Measurements from ENCODE around the gene AP4E1.

Gene AP4E1

GRCh38 chr15:50879016-50879617 lies 29.4 kb upstream of the AP4E1 start:
- no peak overlapping the region for H3K4me3 ChIP-seq
- no peaks in the 10 kb centered on the region for H3K36me3 ChIP-seq
- TF ChIP-seq CTCF (IDR thresholded peaks at IDR 0.05): no peak
- no peak overlapping the region for H3K27ac ChIP-seq
- H3K27me3 ChIP-seq: no peaks in the 10 kb centered on the region
- H3K9me3 ChIP-seq: no peaks in the 10 kb centered on the region
- H3K4me1 ChIP-seq: peaks cover 0 to 6% (median 2%) of the 10 kb centered on the region in 4 donors
- DNase-seq: no peak
- intact Hi-C loops (cut with DNase I; ENCODE audit: low total_unique reads): no loop called here

GRCh38 chr15:50880206-50880605 lies 28.3 kb upstream of the AP4E1 start:
- H3K4me3 ChIP-seq: no peak overlapping the region
- no peak for TF ChIP-seq CTCF (IDR thresholded peaks at IDR 0.05)
- H3K9me3 ChIP-seq: no peaks in the 10 kb centered on the region
- DNase-seq: no peak
- peak overlapping the region; percentile 3 to 33 for H3K27ac ChIP-seq
- intact Hi-C loops (cut with DNase I; ENCODE audit: low total_unique reads): no loop called here
- H3K36me3 ChIP-seq: no peaks in the 10 kb centered on the region
- H3K27me3 ChIP-seq: no peaks in the 10 kb centered on the region
- H3K4me1 ChIP-seq: peaks cover 0 to 14% (median 11%) of the 10 kb centered on the region in 4 donors

- intact Hi-C loops (cut with DNase I; ENCODE audit: low total_unique reads): no loop called here
- Histone ChIP-seq H3K27me3 (no peaks in the 10 kb centered on the region), H3K9me3 (no peaks in the 10 kb centered on the region), H3K36me3 (no peaks in the 10 kb centered on the region), H3K4me1 (peaks cover 0 to 19% (median 15%) of the 10 kb centered on the region in 4 donors), H3K4me3 (no peak overlapping the region), H3K27ac (peak overlapping the region; percentile 3 to 33)
- no peak for TF ChIP-seq CTCF (IDR thresholded peaks at IDR 0.05)
- no peak for DNase-seq
Measured at GRCh38 chr15:50880651-50881114, 27.8 kb upstream of the AP4E1 start.

- no peak for DNase-seq
- H3K9me3 ChIP-seq: no peaks in the 10 kb centered on the region
- H3K4me3 ChIP-seq: no peak overlapping the region
- no peak for TF ChIP-seq CTCF (IDR thresholded peaks at IDR 0.05)
- intact Hi-C loops (cut with DNase I; ENCODE audit: low total_unique reads): no loop called here
- peaks cover 0 to 21% (median 16%) of the 10 kb centered on the region in 4 donors for H3K4me1 ChIP-seq
- no peaks in the 10 kb centered on the region for H3K36me3 ChIP-seq
- peak overlapping the region in 1 of 2 donors; percentile 33 for H3K27ac ChIP-seq
- H3K27me3 ChIP-seq: no peaks in the 10 kb centered on the region
Measured at GRCh38 chr15:50881121-50882048, 27.1 kb upstream of the AP4E1 start.

- Histone ChIP-seq H3K36me3 (no peaks in the 10 kb centered on the region), H3K27ac (no peak overlapping the region), H3K27me3 (no peaks in the 10 kb centered on the region), H3K9me3 (no peaks in the 10 kb centered on the region), H3K4me3 (no peak overlapping the region), H3K4me1 (peaks cover 0 to 20% (median 13%) of the 10 kb centered on the region in 4 donors)
- DNase-seq: no peak
- no peak for TF ChIP-seq CTCF (IDR thresholded peaks at IDR 0.05)
- intact Hi-C loops (cut with DNase I; ENCODE audit: low total_unique reads): no loop called here
Measured at GRCh38 chr15:50883903-50884302, 24.6 kb upstream of the AP4E1 start.

Data from tibial artery (tissue), 4 donors.